22Rv1 (cell line): ENCODE measurements around the gene MAEA.
A peak's percentile ranks its signal among the peaks of the same experiment; 100 is the strongest.

Source experiments
- H3K27ac ChIP-seq: fragments of 450-650 bp; 2 replicates; pipeline ENCODE4 v1.5.1; 2017
- CTCF ChIP-seq: fragments of 450-650 bp; IDR thresholded peaks from 2 replicates; pipeline ENCODE4 v1.5.1; 2017; ENCODE audit warnings: mild to moderate bottlenecking
- ZFX ChIP-seq: fragments of 450-650 bp; IDR thresholded peaks from 2 replicates; pipeline ENCODE4 v1.6.1; 2017; ENCODE audit warnings: antibody characterized with exemption, borderline replicate concordance

MAEA gene

GRCh38 chr4:1247864-1248244, 41.8 kb upstream of the MAEA start:
- TF ChIP-seq CTCF (no peak), ZFX (no peak)

GRCh38 chr4:1248245-1249147, 41.2 kb upstream of the MAEA start, which contains the start of gene CTBP1:
Gene CTBP1, minus strand, starts transcription at chr4:1249130. Its CDS starts 7,799 bp downstream, at chr4:1241331.
- TF ChIP-seq CTCF = no peak
- no peak for TF ChIP-seq ZFX
- peak within 1 kb of the TSS; percentile 92 for H3K27ac ChIP-seq

More at GRCh38 chr4:1247864-1248244, 41.8 kb upstream of the MAEA start:
- peak overlapping the region; percentile 92 for H3K27ac ChIP-seq

GRCh38 chr4:1249148-1249730, 40.5 kb upstream of the MAEA start:
- TF ChIP-seq CTCF = no peak
- TF ChIP-seq ZFX = no peak
- peak overlapping the region; percentile 92 for H3K27ac ChIP-seq

- H3K27ac ChIP-seq = peak overlapping the region; percentile 92
- TF ChIP-seq CTCF (no peak), ZFX (no peak)
Observed at GRCh38 chr4:1249731-1250526, 39.8 kb upstream of the MAEA start.

- TF ChIP-seq CTCF (no peak), ZFX (no peak)
- no peak overlapping the region for H3K27ac ChIP-seq
Observed at GRCh38 chr4:1250527-1250812, 39.2 kb upstream of the MAEA start.

- TF ChIP-seq CTCF = no peak
- TF ChIP-seq ZFX = no peak
Observed at GRCh38 chr4:1250921-1251772, 38.5 kb upstream of the MAEA start.

More at GRCh38 chr4:1250921-1251772, 38.5 kb upstream of the MAEA start:
- no peak overlapping the region for H3K27ac ChIP-seq
